ENCODE data around the gene DHX29.

The DHX29 gene

DNA sequence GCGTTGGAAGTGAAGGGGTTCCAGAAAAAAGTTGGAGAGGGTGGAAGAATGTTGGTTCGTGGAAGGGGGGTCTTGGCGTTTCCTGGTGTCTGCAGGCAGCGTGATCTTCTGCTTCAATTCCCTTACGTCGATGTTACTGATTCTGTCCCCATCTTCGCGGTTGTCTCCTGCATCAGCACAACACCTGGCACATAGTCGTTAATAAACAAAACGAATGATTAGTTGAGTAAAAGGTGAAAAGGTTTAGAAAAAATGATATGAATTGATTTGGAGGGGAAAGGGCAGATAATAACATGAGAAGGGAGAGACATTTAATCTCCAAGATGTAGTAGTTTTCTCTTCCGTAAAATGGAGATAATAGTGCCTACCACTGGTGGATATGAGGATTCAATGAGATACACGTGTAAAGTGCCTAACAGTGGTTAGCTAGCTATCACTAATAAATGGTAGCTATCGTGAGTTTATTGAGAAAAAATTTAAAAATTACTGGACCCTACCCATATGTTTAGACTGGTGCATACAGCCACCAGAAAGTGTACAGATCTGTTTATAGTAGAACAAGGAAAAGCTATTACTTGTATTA, 851 bp upstream of the DHX29 start:
- no peak for FAIRE-seq
- no peak for DNase-seq (ENCODE audit: insufficient read length)

DNA sequence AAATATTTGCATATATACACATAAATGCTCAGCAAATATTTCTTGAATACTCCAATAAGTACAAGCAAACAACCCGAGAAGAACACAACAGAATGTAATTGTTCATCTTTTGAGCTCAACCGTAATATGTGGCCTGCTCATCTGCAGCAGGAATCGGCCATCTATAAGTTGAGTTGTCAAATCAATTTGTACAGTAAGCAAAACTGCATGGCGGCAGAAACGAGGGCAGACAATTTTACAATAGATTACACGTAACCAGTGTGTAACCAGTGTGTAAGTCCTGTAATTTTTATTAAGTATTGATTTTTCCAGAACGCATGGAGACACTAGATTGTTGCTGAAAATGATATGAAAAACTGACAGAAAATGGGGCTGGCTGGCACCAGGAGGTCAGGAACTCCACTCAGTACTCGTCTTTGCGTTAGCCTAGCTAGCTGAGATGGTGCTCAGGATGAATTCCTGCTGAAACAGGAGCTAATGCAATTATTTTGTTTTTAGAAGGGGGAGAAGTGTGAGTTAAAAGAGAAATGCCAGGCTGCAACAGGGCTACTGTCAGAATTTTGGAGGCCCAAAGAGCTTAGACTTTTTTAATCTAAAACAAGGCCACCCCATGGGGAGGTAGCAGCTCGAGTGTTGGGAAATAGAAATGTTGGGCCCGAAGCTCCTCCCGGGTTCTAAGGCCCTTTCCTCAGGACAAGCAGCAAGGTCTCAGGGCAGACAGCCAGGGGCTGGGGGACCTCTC, 682 bp downstream of the DHX29 start:
- FAIRE-seq (no peak), DNase-seq (ENCODE audit: insufficient read length) (no peak)
- TF ChIP-seq POLR2A (IDR thresholded peaks at IDR 0.05; ENCODE audit: low read depth, low read length) (no peak), POLR2AphosphoS5 (IDR thresholded peaks at IDR 0.05; ENCODE audit: low read depth, low read length) (no peak)

More for the DNA sequence above, 851 bp upstream of the DHX29 start:
- TF ChIP-seq TAF1 (IDR thresholded peaks at IDR 0.05; ENCODE audit: borderline replicate concordance, low read depth, low read length): no peak
- TF ChIP-seq POLR2A (IDR thresholded peaks at IDR 0.05; ENCODE audit: low read depth, low read length): no peak
- no peak for TF ChIP-seq POLR2AphosphoS5 (IDR thresholded peaks at IDR 0.05; ENCODE audit: low read depth, low read length)

DNA sequence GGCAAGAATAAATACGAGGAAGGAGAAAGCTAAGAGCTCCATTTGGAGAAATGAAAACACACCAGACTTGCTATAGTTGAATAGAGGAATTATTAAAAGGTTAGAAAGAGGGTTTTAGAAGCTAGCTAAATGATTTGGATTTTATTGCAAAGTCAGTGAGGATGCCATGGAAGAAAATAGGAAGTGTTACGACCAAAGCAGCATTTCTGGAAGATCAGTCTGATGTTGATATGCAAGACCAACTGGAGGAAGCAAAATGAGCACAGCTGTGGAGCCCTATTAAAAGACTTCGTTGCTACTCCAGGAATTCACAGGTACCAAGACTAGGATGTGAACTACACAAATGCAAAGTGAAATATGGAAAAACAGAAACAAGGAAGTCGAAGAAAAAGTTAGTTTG, 2.1 kb downstream of the DHX29 start:
- no peak for FAIRE-seq
- DNase-seq (ENCODE audit: insufficient read length): no peak
- TF ChIP-seq POLR2AphosphoS5 (IDR thresholded peaks at IDR 0.05; ENCODE audit: low read depth, low read length): no peak
- no peak for TF ChIP-seq POLR2A (IDR thresholded peaks at IDR 0.05; ENCODE audit: low read depth, low read length)
- TF ChIP-seq TAF1 (IDR thresholded peaks at IDR 0.05; ENCODE audit: borderline replicate concordance, low read depth, low read length): no peak

DNA sequence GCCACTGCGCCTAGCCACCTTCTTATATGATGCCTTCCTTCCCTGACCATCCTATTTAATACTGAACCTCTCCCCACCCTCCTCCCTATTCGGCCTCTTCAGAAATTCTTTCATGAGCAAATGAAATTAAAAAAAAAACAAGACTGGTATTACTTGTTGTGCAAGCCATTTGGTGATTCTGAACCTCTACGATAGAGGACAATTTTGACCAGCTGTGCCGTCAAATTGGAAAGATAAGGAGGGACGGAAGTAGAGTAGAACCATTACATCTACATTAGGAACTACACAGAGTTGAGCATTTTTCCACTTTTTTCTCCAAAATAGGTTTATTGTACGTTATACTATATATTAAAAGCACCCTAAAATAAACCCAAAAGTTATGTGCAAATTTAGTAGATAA, 2.9 kb downstream of the DHX29 start:
- FAIRE-seq: no peak
- no peak for TF ChIP-seq TAF1 (IDR thresholded peaks at IDR 0.05; ENCODE audit: borderline replicate concordance, low read depth, low read length)
- no peak for DNase-seq (ENCODE audit: insufficient read length)

DNA sequence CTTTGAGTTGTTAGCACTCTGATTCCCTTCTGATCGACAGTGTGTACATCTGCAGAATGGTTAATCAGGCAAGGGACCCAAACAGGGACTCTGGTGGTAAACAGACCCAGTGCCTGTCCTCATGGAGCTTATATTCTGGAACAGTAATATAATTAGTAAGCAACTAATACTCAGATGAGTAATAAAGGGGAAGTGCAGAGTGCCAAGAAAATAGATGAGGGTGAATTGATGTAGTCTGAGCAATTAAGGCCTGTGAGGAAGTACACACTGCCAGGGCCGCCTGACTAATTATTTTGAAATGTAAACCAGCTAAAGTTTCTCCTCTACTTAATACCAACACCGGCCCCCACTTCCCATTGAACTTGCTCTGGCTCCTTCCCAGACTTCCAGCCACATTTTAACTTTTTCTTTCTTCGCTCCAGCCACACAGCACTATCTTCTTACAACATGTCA, 4.2 kb downstream of the DHX29 start:
- FAIRE-seq (no peak), DNase-seq (ENCODE audit: insufficient read length) (no peak)
- TF ChIP-seq TAF1 (IDR thresholded peaks at IDR 0.05; ENCODE audit: borderline replicate concordance, low read depth, low read length) (no peak), POLR2A (IDR thresholded peaks at IDR 0.05; ENCODE audit: low read depth, low read length) (no peak), POLR2AphosphoS5 (IDR thresholded peaks at IDR 0.05; ENCODE audit: low read depth, low read length) (no peak)

DNA sequence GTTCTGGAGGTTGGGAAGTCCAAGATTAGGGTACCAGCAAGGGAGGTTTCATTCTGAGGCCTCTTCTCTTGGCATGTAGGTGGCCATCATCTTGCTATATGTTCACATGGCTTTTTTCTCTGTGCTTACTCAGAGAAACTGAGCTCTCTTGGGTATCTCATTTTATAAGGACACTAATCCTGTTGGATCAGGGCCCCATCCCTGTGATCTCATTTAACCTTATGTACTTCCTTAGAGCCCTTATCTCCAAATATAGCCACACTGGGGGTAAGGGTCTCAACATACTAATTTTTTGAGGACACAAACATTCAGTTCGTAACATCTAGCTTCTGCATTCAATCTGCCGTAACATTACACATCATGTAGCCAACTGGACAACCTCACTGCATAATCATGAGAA, 6.6 kb downstream of the DHX29 start:
- TF ChIP-seq TAF1 (IDR thresholded peaks at IDR 0.05; ENCODE audit: borderline replicate concordance, low read depth, low read length) (no peak), POLR2A (IDR thresholded peaks at IDR 0.05; ENCODE audit: low read depth, low read length) (no peak), POLR2AphosphoS5 (IDR thresholded peaks at IDR 0.05; ENCODE audit: low read depth, low read length) (no peak)
- DNase-seq (ENCODE audit: insufficient read length) (no peak), FAIRE-seq (no peak)

DNA sequence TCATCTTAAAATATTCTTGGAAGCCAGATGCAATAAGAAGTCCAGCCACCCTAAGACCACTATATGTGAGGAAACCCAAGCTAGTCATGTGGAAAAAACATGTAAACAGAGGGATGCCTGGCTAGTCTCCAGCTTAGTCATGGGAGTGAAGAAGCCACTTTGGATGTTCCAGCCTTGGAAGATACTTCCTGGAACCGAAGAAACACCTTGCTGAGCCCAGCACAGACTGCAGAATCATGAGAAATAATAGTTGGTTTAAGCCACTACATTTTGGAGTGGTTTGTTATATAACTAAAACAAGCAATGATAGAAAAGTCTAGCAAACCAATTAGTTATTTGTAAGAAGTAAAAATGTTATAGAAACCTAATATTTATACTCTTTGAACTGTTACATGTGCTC, 12.6 kb downstream of the DHX29 start:
- TF ChIP-seq POLR2A (IDR thresholded peaks at IDR 0.05; ENCODE audit: low read depth, low read length) (no peak), TAF1 (IDR thresholded peaks at IDR 0.05; ENCODE audit: borderline replicate concordance, low read depth, low read length) (no peak), POLR2AphosphoS5 (IDR thresholded peaks at IDR 0.05; ENCODE audit: low read depth, low read length) (no peak)

DNA sequence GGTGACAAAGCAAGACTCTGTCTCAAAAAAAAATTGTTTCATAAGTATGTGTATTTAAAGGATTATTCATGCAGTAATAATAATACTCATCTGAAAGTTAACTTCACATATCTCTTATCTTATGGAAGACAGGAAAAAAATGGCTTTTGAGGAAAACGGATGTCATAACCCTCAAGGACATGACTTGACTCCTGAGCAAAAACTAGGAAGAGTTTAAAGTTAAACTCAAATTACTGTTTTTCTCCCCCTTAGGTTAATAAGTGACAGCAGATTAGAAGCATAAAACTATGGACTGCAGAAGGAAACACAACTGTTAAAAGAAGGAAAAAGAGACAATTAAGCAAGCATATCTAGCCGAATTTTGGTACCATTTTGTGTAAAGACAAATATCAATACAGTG, 16.5 kb downstream of the DHX29 start:
- TF ChIP-seq POLR2A (IDR thresholded peaks at IDR 0.05; ENCODE audit: low read depth, low read length) (no peak), POLR2AphosphoS5 (IDR thresholded peaks at IDR 0.05; ENCODE audit: low read depth, low read length) (no peak), TAF1 (IDR thresholded peaks at IDR 0.05; ENCODE audit: borderline replicate concordance, low read depth, low read length) (no peak)
- DNase-seq (ENCODE audit: insufficient read length): no peak
- no peak for FAIRE-seq

More for the DNA sequence above, 12.6 kb downstream of the DHX29 start:
- FAIRE-seq (no peak), DNase-seq (ENCODE audit: insufficient read length) (no peak)

DNA sequence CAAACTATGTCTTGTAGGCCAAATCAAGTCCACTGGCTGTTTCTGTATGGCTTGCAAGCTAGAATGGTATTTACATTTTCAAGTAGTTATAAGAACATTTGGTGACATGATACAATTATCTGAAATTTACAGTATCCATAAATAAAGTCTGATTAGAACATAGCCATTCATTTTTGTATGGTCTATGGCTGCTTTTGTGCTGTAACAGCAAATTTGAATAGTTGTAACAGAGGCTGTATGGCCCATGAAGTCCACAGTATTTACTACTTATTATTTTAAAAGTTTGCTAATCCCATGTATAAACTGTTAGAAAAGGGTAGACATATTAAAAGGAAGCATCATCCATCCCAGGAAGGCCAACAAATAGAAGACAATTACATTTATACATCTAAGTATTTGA, 17.7 kb downstream of the DHX29 start:
- no peak for DNase-seq (ENCODE audit: insufficient read length)
- FAIRE-seq: no peak
- TF ChIP-seq TAF1 (IDR thresholded peaks at IDR 0.05; ENCODE audit: borderline replicate concordance, low read depth, low read length) (no peak), POLR2AphosphoS5 (IDR thresholded peaks at IDR 0.05; ENCODE audit: low read depth, low read length) (no peak), POLR2A (IDR thresholded peaks at IDR 0.05; ENCODE audit: low read depth, low read length) (no peak)

DNA sequence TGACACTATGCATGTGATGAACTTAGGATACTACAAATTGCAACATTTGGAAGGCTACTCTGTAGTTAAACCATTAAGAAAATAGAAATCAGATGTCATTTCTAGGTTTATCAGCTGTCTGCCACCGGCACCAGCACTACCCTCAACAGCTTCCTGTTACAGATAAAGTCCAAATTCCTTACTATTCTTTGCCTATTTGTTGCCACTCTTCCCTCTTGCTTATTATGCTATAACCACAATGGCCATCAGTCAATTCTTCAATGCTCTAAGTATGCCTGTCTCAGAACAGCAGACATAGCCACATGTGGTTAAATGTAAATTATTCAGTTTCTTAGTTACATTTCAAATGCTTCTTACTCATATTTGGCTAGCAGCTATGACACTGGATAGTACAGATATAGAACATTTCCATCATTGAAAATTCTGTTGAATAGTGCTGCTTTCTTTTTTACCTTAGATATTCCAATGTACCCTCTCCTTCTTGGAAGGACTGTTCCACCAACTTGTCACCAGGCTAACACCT, 21.0 kb downstream of the DHX29 start:
- no peak for DNase-seq (ENCODE audit: insufficient read length)
- no peak for TF ChIP-seq POLR2AphosphoS5 (IDR thresholded peaks at IDR 0.05; ENCODE audit: low read depth, low read length)
- TF ChIP-seq TAF1 (IDR thresholded peaks at IDR 0.05; ENCODE audit: borderline replicate concordance, low read depth, low read length): no peak
- no peak for TF ChIP-seq POLR2A (IDR thresholded peaks at IDR 0.05; ENCODE audit: low read depth, low read length)
- no peak for FAIRE-seq

DNA sequence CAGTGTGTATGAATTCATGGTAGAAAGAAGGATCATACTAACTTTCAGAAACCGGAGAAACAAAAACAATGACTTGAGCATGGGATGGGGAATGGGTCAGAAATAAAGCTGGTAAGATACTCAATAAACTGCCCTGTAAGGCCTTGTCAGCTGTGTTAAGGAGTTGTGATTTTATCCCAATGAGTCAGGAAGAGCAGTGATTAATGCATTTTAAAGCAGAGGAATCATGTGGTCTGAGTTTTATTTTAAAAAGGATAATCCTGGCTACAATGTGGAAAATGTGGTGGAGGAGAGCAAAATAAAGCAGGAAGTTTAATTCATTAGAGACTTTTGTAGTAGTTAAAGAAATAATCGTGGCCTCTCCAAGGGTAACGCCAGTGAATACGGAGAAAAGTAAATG, 28.7 kb downstream of the DHX29 start:
- FAIRE-seq (no peak), DNase-seq (ENCODE audit: insufficient read length) (no peak)
- TF ChIP-seq POLR2A (IDR thresholded peaks at IDR 0.05; ENCODE audit: low read depth, low read length) (no peak), POLR2AphosphoS5 (IDR thresholded peaks at IDR 0.05; ENCODE audit: low read depth, low read length) (no peak)

DNA sequence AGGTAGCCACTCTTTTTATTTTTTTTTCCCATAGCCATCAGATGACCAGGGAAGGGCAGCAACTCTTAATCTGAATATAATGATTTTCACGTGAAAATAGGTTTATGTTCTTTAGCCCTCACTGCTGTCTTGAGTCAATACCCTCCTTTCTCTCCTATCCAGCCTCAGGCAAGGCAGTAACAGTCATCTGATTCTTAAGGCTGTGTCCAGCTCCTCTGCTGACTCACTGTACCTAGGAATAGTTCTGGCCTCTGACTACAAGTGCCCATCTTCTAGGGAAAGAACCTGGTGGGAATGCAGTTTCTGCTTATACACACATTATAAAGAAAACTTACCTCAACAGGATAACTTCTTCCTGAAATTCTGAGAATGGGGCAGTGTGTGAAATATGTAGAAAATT, 30.7 kb downstream of the DHX29 start:
- TF ChIP-seq POLR2A (IDR thresholded peaks at IDR 0.05; ENCODE audit: low read depth, low read length) (no peak), POLR2AphosphoS5 (IDR thresholded peaks at IDR 0.05; ENCODE audit: low read depth, low read length) (no peak), TAF1 (IDR thresholded peaks at IDR 0.05; ENCODE audit: borderline replicate concordance, low read depth, low read length) (no peak)
- DNase-seq (ENCODE audit: insufficient read length) (no peak), FAIRE-seq (no peak)
